HG02642 (cell line): ENCODE data around the gene NR1I2.

Experiments
- ATAC-seq: cut with Tn5 transposase; IDR thresholded peaks from one replicate; pipeline ENCODE4 v1.9.1; 2021; ENCODE audit warnings: mild to moderate bottlenecking; ENCODE audit not compliant: unreplicated experiment, poor library complexity

NR1I2 gene

DNA sequence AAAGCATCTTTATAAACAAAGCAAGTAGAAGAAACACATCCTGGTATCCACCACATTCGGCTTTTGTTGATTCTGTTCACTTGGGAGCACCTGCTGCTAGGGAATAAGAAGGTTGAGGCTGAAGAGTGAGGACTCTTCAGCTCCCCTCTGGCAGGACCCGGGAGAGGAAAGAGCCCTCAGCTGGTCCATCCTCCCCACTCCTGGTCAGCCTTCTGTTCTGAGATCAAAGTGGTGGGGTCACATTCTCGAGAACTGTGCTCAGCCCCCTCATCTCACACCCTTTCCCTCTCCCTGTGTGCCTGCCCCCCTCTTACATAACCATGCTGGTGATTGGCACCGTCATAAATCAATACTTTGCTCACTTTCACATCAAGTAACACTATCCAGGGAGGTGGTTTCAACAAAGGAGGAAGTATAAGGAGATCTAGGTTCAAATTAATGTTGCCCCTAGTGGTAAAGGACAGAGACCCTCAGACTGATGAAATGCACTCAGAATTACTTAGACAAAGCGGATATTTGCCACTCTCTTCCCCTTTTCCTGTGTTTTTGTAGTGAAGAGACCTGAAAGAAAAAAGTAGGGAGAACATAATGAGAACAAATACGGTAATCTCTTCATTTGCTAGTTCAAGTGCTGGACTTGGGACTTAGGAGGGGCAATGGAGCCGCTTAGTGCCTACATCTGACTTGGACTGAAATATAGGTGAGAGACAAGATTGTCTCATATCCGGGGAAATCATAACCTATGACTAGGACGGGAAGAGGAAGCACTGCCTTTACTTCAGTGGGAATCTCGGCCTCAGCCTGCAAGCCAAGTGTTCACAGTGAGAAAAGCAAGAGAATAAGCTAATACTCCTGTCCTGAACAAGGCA is at the start of gene NR1I2:
NR1I2 (plus strand) TSS at position 772 of the 869 bp plus-strand sequence.
- no peak for ATAC-seq

DNA sequence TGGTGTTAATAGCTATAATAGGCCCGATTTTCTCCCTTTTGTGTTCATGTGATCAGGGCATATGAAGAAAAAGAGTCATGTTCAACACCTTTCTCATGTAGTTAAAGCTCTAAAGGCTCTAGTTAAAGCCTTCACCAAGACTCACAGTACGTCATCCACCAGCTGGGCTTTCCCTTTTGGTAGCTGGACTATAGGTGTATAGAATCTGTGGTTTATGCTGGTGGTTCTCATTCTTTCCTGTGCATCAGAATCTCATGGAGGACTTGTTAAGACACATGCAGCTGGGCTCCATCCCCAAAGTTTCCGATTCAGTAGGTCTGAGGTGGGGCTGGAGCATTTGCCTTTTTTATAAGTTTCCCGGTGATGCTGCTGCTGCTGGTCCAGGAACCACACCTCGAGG is 48.1 kb upstream of the NR1I2 start:
- ATAC-seq: no peak

DNA sequence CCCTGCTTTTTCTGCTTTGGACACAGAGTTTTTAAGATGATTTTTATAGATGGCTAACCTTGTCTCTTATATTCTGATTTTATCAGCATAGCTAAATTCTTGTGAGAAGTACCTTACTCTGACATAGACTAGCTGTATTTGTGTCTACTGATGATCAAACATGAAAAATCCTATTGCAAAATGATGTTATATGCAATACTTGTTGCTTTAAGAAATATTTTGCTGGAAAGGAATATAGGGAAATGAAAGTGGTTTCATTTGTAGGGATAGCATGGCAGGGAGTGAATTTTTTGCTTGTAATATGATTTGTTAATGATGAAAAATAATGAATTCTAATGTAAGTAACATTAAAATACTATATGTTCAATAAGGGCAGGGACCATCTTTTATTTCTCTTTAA is 43.2 kb upstream of the NR1I2 start:
- ATAC-seq: no peak

DNA sequence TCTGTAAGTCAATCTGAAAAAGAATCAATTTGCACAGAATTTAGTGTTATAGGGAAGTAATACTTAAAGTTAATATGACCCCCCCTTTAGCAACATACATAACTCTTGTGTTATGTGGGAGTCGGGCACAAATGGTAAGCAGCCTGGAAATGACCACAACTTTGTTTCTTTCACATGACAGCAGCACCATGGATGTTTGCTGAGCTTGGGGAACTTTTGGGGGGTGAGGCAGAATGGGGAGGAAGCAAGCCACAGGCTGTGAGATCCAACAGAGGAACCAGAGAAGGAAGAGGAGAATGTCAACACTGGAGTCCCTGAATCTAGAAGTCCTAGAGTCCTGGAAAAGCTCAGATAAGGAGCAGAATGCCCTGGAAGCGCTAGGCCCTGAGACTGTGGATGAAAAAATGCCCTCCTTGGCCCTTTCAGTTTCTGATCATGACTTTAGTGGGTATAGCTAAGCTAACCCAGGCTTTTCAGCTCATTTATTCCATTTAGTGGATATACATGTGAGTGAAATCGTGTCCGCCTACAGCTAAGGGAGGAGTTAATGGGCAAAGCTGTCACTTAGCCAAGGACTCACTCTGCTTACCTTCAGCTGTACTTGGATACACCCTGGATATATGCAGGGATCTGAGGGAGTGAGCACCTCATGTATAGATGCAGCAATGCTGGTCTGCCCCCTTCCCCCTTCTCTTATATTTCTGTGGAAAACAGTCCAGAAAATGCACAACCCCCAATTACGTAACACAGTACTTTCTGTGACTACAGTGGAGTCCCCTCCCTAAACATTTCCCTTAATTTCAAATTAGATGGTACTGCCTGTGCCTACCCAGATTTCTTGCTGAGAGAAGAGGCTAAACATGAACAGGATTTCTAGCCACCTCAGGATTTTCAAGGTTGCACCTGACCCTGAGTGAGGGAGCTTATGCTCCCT is 40.0 kb upstream of the NR1I2 start:
- no peak for ATAC-seq

DNA sequence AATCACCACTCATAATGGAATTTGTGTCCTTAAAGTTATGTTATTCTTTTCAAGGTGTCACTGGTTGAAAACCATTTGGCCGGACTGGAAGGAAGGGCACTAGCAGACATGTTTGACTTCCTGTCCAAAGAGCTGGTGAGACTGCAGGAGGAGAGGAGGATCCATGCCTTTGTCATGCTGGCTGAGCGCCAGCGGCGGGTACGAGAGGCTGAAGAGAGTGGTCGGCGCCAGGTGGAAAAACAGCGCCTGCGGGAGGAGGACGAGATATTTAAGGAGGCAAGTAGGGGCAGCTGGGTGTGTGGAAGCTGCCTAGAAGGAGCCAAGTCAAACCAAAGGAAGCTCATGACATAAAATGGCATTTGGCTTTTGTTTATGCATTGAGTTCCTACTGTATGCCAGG is 38.0 kb upstream of the NR1I2 start:
- no peak for ATAC-seq

DNA sequence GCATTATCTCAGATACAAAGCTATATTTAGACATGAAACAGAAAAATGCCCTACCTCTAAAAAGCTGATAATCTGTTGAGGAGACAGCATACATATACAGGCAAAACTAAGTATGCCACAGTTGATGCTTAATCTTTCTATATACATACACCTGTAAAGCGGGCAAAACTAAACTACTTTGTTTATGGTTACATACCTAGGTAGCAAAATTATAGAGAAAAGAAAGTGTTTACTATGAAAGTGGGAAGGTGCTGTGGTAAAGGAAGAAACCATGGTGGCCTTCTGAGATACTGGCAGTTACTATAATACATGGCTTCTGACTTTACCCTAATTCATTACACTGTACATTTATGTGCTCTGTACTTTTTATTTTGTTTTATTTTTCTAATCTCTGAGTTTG is 36.0 kb upstream of the NR1I2 start:
- no peak for ATAC-seq

DNA sequence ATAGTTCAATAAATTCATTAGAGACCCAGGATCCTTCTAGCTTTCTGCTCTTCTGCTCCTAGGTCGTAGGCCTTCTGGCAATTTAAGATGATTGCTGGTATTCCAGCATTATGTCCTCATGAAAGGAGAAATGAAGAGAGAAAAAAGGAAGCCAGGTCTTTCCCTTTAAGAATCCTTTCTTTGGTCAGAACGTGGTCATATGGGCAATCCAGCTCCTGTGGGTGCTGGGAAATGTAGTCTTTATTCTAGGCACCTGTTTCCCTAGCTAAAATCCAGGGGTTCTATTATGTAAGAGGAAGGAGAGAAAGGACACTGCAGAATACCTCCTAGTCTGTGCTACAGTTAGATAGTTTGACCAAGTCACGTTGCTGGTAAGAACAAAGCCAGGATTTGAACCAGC is 35.5 kb upstream of the NR1I2 start:
- ATAC-seq: no peak

DNA sequence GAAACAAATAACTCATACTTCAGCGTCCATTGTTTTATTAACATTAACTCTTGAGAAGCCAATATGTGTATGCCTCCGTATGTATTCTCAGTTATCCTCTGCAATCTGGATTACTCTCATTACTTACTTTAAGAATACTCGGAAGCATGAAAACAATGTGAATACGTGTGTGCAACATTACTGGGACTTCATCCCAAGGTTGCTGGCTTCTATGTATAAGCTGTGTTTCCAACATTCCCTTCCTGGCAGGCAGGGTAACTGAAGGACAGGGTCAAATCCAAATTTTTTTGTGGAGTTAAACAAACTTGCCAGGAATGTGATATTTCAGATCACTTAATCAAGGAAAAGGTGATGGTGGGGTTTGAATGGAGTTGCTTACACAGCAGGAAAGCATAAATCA is 34.5 kb upstream of the NR1I2 start:
- ATAC-seq: no peak

DNA sequence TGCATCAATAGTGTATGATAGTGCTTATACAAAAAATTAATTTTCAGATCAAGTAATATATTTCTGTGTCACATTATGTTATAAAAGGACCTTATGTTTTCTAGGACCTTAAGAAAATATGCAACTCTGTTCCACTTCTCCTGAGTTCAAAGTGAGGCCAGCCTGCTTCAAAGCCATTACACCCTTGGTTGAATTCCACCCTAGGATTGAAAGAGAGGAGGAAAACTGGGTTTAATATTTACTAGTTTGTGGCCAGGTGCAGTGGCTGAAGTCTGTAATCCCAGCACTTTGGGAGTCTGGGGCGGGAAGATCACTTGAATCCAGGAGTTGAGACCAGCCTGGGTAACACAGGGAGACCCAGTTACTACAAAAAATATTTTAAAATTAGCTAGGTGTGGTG is 32.9 kb upstream of the NR1I2 start:
- ATAC-seq: no peak

DNA sequence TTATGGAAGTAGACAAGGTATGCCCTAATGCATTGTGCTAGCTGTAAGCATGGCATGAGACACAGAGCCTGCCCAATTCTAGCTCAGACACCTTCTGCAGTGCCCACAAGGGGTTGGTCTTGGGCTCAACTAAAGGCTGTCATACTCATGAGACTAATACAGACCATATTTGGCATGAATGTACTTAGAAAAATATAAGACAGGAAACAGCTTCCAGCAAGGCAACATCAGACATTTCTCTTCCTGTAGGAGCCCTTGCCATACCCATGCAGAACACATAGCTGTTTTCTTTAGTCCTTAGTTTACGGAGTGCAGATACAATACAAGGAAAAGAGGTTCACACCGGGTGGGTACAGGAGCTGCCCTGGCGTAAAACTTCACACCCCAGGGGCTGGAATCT is 30.5 kb upstream of the NR1I2 start:
- ATAC-seq: no peak

DNA sequence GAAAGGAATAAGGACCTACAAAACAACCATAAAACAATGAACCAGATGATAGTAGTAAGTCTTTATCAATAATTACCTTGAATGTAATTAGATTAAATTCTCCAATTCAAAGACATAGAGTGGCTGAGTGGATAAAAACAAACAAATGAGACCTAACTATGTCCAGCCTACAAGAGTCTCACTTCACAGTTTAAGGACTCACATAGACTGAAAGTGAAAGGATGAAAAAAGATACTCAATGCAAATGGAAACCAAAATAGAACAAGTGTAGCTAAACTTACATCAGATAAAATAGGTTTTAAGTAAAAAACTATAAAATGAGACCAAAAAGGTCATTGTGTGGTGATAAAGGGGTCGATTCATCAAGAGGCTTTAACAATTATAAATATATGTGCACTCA is 21.9 kb upstream of the NR1I2 start:
- peak; percentile 74 for ATAC-seq

DNA sequence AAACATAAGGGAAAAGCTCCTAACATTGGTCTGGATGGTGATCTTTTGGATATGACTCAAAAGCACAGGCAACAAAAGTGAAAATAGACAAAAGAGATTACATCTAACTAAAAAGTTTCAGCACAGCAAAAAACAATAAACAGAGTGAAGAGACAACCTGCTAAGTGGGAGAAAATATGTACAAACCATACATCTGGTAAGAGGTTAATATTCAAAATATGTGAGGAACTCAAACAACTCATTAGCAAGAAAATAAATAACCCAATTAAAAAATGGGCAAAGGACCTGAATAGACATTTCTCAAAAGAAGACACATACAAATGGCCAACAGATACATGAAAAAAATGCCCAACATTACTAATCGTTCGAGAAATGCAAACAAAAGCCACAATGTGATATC is 19.0 kb upstream of the NR1I2 start:
- ATAC-seq: no peak

DNA sequence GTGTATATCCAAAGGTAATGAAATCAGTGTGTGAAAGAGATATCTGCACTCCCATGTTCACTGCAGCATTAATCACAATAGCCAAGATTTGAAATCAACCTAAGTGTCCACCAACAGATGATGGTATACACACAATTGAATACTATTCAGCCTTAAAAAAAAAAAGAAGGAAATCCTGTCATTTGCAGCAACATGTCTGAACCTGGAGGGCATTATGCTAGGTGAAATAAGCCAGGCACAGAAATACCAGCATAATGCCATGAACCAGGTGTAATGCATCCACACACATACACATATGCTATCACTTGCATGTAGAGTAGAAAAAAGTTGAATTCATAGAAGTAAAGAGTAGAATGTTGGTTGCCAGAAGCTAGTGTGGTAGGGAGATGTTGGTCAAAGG is 18.4 kb upstream of the NR1I2 start:
- no peak for ATAC-seq

DNA sequence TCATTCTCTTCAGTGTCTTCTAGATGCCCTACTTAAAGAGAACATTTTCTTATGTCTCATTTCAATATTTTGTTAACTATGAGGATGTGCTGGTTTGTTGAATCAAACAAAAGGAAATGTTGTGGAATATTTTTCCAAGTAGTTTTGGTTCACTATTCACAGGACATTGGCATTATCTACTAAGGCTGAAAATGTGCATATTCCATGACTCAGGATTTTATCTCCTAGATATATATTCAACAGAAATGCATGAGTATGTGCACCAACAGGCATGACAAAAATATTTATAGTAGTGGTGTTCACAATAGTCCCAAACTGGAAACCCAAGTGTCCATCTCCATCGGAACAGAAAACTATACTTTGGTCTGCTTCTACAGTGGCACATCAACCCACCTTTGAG is 16.7 kb upstream of the NR1I2 start:
- no peak for ATAC-seq

DNA sequence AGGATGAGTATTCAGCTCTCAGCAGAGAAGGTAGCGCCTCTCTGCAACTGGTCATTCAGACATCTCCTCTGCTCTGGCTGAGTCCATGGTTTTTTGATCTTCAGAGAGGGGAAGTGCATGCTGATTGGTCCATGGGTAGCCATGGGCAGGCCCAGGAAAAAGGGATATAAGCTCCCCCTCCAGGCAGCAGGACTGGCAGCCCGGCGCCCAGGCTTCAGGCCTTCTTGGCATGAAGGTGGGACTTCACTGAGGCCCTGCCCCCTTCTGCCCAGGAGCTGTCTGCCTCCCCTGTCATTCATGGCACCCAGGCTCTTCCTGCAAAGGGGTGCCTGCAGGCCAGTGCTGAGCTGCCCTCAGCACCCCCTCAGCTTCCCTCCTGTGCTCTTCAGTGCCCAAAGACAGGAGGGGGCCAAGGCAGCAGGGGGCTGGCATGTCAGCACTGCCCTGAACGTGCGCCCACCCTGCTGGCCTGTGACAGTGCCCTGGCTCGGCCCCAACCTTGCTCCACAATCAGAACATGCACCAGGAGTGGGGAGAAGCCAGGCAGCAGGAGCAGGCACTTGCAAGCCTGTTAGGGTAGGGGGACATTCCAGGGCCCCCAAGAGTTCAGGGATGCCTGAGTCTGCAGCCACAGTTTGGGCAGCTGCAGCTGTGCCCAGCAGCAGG is 13.8 kb upstream of the NR1I2 start:
- no peak for ATAC-seq

DNA sequence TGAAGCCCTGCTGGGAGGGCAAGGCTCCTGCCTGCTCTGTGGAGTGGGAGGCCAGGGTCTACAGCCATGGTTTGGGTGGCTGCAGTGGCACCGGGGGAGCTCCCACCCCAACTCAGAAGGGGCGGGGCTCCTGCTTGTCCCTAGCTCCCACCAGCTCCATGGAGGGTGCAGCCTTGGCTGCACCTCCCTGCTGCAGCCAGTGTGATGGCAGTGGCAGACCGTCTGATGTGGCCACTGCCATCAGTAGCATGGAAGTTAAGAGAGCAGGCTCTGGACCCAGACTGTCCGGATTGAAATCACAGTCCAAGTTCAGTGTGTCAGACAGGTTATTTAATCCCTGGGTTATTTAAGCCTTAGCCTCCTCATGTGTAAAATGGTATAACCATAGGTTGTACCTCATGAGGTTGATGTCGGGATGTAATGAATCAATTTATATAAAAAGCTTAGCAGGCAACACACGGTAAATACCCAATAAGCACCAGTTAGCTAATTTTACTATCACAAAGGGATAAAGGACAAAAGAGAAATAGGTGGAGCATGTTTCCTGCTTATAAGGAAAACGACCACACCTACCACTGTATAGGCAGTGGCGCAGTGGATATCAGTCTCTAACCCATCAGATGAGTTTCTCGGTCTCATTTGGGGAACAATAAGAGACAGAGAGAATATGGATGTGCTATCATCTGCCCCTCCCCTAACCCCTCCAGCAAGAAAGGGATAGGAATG is 13.1 kb upstream of the NR1I2 start:
- no peak for ATAC-seq

DNA sequence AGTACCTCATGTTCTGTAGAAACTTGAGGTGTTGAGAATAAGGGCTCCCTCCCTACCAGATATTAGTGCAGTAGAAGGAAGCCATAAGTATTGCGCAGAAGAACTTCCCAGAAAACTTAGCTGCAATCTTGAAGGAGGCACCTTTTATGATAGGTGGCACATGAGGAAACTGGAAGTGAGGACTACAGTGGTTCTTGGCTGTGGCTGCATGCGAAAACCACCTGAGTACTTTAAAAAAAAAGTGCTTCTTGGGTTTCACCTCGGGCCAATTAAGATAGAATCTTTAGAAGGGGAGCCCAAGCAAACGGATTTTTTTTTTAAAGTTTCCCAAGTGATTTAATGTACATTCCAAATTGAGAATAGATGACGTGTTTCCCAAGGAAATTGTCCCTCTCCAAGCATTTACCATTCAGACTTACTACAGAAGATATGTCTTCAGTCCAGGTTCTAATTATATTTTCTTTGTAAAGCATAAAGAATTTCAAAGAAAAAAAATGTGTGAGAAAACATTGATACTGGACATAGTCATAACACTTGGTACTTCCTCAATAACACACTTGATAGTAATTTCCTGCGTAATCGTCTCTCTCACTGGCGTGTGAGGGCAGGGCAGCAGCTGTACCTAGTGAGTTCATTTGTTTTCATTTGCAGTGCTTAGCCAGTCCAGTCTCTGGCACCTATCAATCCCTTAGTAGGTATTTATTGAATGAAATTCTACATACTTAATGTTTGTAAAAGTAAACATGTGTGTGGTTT is 12.3 kb upstream of the NR1I2 start:
- no peak for ATAC-seq

DNA sequence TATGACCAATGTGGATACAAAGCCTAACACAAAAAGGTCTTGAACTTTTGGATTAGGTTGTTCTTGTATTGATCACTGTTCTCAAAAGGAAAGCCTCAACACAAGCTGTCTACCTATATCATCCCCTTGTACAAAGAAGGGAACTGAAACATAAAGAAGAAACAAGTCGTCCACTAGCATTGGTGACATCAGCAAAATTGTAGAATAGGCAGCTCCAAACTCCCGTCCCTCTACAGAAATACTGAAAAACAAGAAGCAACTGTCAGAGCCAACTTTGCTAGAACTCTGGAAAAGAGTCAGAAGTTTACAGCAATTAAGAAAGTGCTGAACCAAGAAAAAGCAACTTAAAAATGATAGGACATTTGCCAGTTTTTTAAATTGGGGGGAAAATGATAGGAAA is 7.5 kb upstream of the NR1I2 start:
- ATAC-seq: peak; percentile 74

DNA sequence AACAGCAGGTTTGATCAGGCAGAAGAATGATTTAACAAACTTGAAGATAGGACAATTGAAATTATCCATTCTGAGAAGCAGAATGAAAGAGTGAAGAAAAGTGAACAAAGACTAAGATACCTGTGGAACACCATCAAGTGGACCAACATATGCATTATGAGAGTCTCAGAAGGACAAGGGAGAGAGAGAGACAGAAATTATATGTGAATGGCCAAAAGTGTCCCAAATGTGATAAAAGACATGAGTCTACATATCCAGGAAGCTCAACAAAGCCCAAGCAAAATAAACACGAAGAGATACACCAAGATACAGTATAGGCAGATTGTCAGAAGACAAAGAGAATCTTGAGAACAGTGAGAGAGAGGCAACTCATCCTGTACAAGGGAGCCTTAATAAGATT is 5.6 kb upstream of the NR1I2 start:
- ATAC-seq: no peak

DNA sequence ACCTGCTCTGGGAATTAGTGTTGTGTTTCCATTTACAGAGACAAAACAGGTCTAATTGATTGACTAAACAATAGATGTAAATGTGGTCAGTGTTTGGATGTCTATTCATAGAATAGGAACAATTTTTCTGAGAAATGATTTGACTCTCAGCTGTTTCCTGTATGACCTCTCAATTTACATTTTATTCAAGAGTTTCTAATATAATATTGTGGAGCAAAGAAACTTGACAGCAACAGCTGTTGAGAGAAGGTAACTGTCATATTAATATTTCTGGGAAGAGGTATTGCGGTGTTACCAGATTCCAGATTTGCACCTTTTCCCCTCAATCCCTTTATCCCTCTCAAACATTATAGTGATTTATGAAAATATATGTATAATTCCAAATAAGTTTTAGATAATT is 3.7 kb upstream of the NR1I2 start:
- no peak for ATAC-seq
